ENCODE data around the gene LDHAL6B. TPM values are rescaled to one million over a fixed set of nuclear protein-coding genes. Genes with fewer than 3 reads are reported as not detected.

Gene LDHAL6B
- total RNA-seq, 1 experiment from 2014 or later: not detected

GRCh38 chr15:59243622-59244021 is 37.0 kb downstream of the LDHAL6B start:
- DNase-seq: no peak
- Histone ChIP-seq H3K4me3 (ENCODE audit: insufficient read depth, low read depth, low read length) (no peak overlapping the region), H3K27me3 (ENCODE audit: control insufficient read depth, insufficient read depth, low read length) (no peaks in the 10 kb centered on the region), H3K36me3 (replicated peaks; ENCODE audit: control insufficient read depth, insufficient read depth, low read length) (no peaks in the 10 kb centered on the region)

- Histone ChIP-seq H3K36me3 (replicated peaks; ENCODE audit: control insufficient read depth, insufficient read depth, low read length) (no peaks in the 10 kb centered on the region), H3K27me3 (ENCODE audit: control insufficient read depth, insufficient read depth, low read length) (no peaks in the 10 kb centered on the region), H3K4me3 (ENCODE audit: insufficient read depth, low read depth, low read length) (no peak overlapping the region)
- DNase-seq: no peak
Measured at GRCh38 chr15:59244337-59244736, 37.7 kb downstream of the LDHAL6B start.

- Histone ChIP-seq H3K27me3 (ENCODE audit: control insufficient read depth, insufficient read depth, low read length) (no peaks in the 10 kb centered on the region), H3K36me3 (replicated peaks; ENCODE audit: control insufficient read depth, insufficient read depth, low read length) (no peaks in the 10 kb centered on the region), H3K4me3 (ENCODE audit: insufficient read depth, low read depth, low read length) (no peak overlapping the region)
- no peak for DNase-seq
Measured at GRCh38 chr15:59245559-59245958, 38.9 kb downstream of the LDHAL6B start.

DNA sequence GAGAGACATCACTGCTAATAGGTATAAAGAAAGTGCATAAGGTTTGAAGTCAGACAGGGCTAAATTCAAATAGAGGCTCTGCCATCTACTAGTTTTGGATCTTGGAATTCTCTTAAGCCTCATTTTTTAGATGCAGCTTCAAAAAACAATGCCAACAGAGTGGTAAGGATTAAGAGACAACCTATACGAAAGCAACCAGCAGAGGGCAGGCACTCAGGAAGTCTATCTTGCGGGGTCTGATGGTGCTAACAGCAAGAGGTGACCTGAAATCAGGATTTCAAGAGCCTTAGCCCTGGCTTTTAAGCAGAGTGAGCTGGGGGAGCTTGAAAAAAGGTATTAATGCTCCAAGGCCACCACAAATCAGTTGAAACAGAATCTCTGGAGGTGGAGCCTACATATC is 40.7 kb downstream of the LDHAL6B start:
- Histone ChIP-seq H3K36me3 (replicated peaks; ENCODE audit: control insufficient read depth, insufficient read depth, low read length) (no peaks in the 10 kb centered on the region; the same call in 1 of the 2 replicates), H3K27me3 (ENCODE audit: control insufficient read depth, insufficient read depth, low read length) (no peaks in the 10 kb centered on the region), H3K4me3 (ENCODE audit: insufficient read depth, low read depth, low read length) (no peak overlapping the region)
- peak; percentile 67 for DNase-seq

DNA sequence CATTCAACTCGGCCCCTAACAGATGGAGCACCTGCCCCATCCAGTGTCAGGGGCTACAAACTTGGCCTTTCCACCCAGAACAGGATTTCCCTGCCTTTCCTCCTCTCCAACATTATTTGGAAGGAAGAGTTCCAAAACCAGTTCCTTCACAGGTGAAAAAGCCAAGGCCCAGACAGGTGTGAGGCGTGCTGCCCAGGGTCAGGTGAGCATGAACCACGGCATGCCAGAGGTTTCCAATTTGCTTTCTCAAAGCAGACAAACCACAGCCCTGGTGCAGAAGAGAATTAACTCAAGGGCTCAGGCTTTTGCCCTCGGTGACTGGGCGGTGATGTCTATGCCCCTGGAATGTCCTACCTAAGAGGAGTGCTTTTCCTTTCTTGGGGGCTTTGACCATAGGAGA is 43.2 kb downstream of the LDHAL6B start:
- Histone ChIP-seq H3K27me3 (ENCODE audit: control insufficient read depth, insufficient read depth, low read length) (no peaks in the 10 kb centered on the region), H3K36me3 (replicated peaks; ENCODE audit: control insufficient read depth, insufficient read depth, low read length) (no peaks in the 10 kb centered on the region; the same call in 1 of the 2 replicates), H3K4me3 (ENCODE audit: insufficient read depth, low read depth, low read length) (no peak overlapping the region)
- no peak for DNase-seq

DNA sequence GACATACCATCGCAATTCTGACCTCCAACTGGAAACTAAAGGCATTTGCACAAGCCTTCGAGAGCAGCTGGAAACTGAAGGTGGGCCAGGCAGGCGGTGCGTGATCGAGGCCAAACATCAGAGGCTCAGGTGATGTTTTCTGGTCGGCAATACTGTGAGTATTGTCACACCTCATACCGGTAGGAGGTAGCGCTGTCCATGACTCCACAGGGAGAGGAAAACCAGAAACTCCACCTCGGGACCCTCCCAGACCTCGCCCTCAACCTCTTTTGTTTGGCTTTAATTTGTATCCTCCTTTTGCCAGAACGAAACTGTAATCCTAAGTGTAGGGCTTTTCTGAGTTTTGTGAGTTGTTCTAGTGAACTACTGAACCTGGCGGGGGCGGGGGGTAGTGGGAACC is 43.6 kb downstream of the LDHAL6B start:
- H3K36me3 ChIP-seq (replicated peaks; ENCODE audit: control insufficient read depth, insufficient read depth, low read length): no peaks in the 10 kb centered on the region; the same call in 1 of the 2 replicates
- no peak overlapping the region for H3K4me3 ChIP-seq (ENCODE audit: insufficient read depth, low read depth, low read length)
- no peaks in the 10 kb centered on the region for H3K27me3 ChIP-seq (ENCODE audit: control insufficient read depth, insufficient read depth, low read length)
- no peak for DNase-seq

GRCh38 chr15:59251001-59251845 is 44.6 kb downstream of the LDHAL6B start:
- Histone ChIP-seq H3K4me3 (ENCODE audit: insufficient read depth, low read depth, low read length) (no peak overlapping the region), H3K36me3 (replicated peaks; ENCODE audit: control insufficient read depth, insufficient read depth, low read length) (no peaks in the 10 kb centered on the region; the same call in 1 of the 2 replicates), H3K27me3 (ENCODE audit: control insufficient read depth, insufficient read depth, low read length) (no peaks in the 10 kb centered on the region)
- no peak for DNase-seq

DNA sequence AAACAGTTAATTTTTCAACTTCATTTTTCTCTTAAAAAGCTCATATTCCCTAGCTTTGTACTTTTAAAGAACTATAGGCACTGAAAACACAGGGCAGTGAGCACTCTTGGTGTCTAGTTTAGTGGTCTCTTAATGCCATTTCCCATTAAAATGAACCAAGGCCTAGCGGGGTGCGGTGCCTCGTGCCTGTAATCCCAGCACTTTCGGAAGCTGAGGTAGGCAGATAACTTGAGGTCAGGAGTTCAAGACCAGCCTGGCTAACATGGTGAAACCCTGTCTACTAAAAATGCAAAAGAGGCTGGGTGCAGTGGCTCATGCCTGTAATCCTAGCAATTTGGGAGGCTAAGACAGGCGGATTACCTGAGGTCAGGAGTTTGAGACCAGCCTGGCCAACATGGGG is 45.5 kb downstream of the LDHAL6B start:
- Histone ChIP-seq H3K27me3 (ENCODE audit: control insufficient read depth, insufficient read depth, low read length) (no peaks in the 10 kb centered on the region), H3K36me3 (replicated peaks; ENCODE audit: control insufficient read depth, insufficient read depth, low read length) (no peaks in the 10 kb centered on the region; the same call in 1 of the 2 replicates), H3K4me3 (ENCODE audit: insufficient read depth, low read depth, low read length) (no peak overlapping the region)
- DNase-seq: no peak

DNA sequence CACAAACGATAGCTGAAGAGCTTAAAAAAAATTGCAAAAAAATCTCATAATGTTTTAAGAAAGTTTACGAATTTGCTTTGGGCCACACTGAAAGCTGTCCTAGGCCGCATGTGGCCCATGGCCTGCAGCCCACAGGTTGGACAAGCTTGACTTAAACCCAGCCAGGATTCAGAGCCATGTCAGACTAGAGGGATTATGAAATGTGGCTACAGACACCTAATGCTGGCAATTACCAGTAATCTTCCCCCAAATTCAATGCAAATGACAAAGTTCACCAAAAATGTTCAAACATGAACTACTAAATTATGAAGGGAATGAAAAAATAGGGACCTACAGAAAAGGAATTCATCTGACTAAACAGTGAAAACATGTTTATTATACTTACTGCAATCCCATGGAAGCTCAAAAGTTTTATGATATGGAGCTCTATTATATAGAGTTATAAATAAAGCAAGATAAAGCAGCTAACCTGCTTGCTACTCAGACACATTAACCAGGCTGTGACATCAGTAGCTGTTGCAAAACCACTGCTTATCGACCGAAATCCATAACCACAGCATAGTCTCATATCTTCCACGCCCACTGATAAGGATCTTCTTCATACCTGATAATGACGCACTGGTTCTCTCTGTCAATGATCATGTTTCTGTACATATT is 49.2 kb downstream of the LDHAL6B start:
- Histone ChIP-seq H3K27me3 (ENCODE audit: control insufficient read depth, insufficient read depth, low read length) (no peaks in the 10 kb centered on the region), H3K4me3 (ENCODE audit: insufficient read depth, low read depth, low read length) (no peak overlapping the region), H3K36me3 (replicated peaks; ENCODE audit: control insufficient read depth, insufficient read depth, low read length) (no peaks in the 10 kb centered on the region)
- DNase-seq: no peak

DNA sequence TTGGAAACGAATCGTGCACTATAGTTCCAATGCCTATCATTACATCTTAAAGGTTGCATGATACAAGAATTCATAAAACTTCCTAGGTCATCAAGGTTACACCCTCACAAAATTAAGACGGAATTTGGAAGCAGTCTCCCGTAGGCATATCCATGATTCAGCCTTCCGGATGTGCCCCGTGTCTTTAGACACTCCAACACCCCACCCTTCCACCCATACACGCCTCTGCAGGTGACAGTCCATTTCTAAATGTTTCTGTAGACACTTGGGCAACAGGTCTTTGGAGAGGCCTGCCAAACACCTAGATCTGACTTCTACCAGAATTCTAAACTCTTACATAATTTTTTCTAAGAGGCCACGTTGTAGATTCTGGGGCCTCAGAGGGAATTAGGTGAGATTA is 49.8 kb downstream of the LDHAL6B start:
- Histone ChIP-seq H3K4me3 (ENCODE audit: insufficient read depth, low read depth, low read length) (no peak overlapping the region), H3K36me3 (replicated peaks; ENCODE audit: control insufficient read depth, insufficient read depth, low read length) (no peaks in the 10 kb centered on the region), H3K27me3 (ENCODE audit: control insufficient read depth, insufficient read depth, low read length) (no peaks in the 10 kb centered on the region)
- DNase-seq: no peak

DNA sequence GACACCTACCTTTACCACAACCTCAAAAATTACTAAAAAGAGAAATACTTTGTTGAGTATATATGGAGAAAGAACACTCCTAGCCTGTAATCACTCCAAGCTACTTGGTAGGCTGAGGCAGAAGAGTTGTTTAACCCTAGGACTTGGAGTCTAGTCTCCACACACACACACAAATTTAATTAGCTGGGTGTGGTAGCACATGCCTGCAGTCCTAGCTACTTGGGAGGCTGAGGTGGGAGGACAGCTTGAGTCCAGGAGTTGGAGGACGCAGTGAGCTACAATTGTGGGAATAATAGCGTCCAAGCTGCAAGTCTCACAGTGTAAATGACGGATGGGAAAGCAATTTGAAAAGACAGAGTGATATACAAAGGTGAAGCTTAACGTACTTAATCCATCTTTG is 50.5 kb downstream of the LDHAL6B start:
- Histone ChIP-seq H3K4me3 (ENCODE audit: insufficient read depth, low read depth, low read length) (no peak overlapping the region), H3K36me3 (replicated peaks; ENCODE audit: control insufficient read depth, insufficient read depth, low read length) (no peaks in the 10 kb centered on the region), H3K27me3 (ENCODE audit: control insufficient read depth, insufficient read depth, low read length) (no peaks in the 10 kb centered on the region)
- DNase-seq: no peak

Other genes starting within 250 kb of the LDHAL6B start
- 13.8 and 19.0 TPM in 2 replicates for gene RNF111, start 219.2 kb upstream of the LDHAL6B start, total RNA-seq (2014; rRNA removed; shearing (Covaris generic))
- gene CCNB2, start 101.7 kb upstream of the LDHAL6B start, total RNA-seq (2014; rRNA removed; shearing (Covaris generic)): 103 and 128 TPM in 2 replicates
- gene MYO1E, start 166.0 kb downstream of the LDHAL6B start, total RNA-seq (2014; rRNA removed; shearing (Covaris generic)): 34.0 and 46.4 TPM in 2 replicates
- 0.07 and 0.21 TPM in 2 replicates for gene FAM81A, start 231.3 kb downstream of the LDHAL6B start, total RNA-seq (2014; rRNA removed; shearing (Covaris generic))

Data from H7 (cell line).